22Rv1 (cell line): ENCODE data around the gene ARID1B.

Experiments
- H3K27ac ChIP-seq: fragments of 450-650 bp; 2 replicates; pipeline ENCODE4 v1.5.1; 2017
- CTCF ChIP-seq: fragments of 450-650 bp; IDR thresholded peaks from 2 replicates; pipeline ENCODE4 v1.5.1; 2017; ENCODE audit warnings: mild to moderate bottlenecking
- ZFX ChIP-seq: fragments of 450-650 bp; IDR thresholded peaks from 2 replicates; pipeline ENCODE4 v1.6.1; 2017; ENCODE audit warnings: antibody characterized with exemption, borderline replicate concordance

ARID1B gene

GRCh38 chr6:156794546-156795354 lies 17.6 kb downstream of the ARID1B start:
- TF ChIP-seq ZFX: no peak
- no peak for TF ChIP-seq CTCF
- no peak overlapping the region for H3K27ac ChIP-seq

- no peak overlapping the region for H3K27ac ChIP-seq
- no peak for TF ChIP-seq CTCF
- no peak for TF ChIP-seq ZFX
Measured at GRCh38 chr6:156795825-156796224, 18.6 kb downstream of the ARID1B start.

GRCh38 chr6:156796627-156797026 lies 19.4 kb downstream of the ARID1B start:
- H3K27ac ChIP-seq: no peak overlapping the region
- TF ChIP-seq ZFX (no peak), CTCF (no peak)

- no peak overlapping the region for H3K27ac ChIP-seq
- no peak for TF ChIP-seq ZFX
- no peak for TF ChIP-seq CTCF
Measured at GRCh38 chr6:156797901-156798735, 20.9 kb downstream of the ARID1B start.

- H3K27ac ChIP-seq: no peak overlapping the region
- no peak for TF ChIP-seq ZFX
- no peak for TF ChIP-seq CTCF
Measured at GRCh38 chr6:156801712-156802111, 24.5 kb downstream of the ARID1B start.

GRCh38 chr6:156803353-156803752 lies 26.2 kb downstream of the ARID1B start:
- TF ChIP-seq CTCF (no peak), ZFX (no peak)
- H3K27ac ChIP-seq: no peak overlapping the region

- no peak for TF ChIP-seq ZFX
- no peak for TF ChIP-seq CTCF
- H3K27ac ChIP-seq: no peak overlapping the region
Measured at GRCh38 chr6:156804402-156804801, 27.2 kb downstream of the ARID1B start.
